ENCODE measurements around the gene RHO.

Gene RHO

GRCh38 chr3:129563850-129564535 is 35.6 kb downstream of the RHO start:
- no peak overlapping the region for H3K9ac ChIP-seq (ENCODE audit: low read depth, low read length, poor library complexity, severe bottlenecking)
- no peaks in the 10 kb centered on the region for H3K9me2 ChIP-seq (replicated peaks; ENCODE audit: low read depth, low read length)
- no peaks in the 10 kb centered on the region for H3K9me3 ChIP-seq (ENCODE audit: insufficient read depth, low read depth, low read length)
- no peak overlapping the region for H3K4me3 ChIP-seq (ENCODE audit: low read length, poor library complexity, severe bottlenecking)
- H2AFZ ChIP-seq (ENCODE audit: low read length), result no peak overlapping the region
- peaks cover 19% of the 10 kb centered on the region; the same call in 1 of the 2 replicates for H3K36me3 ChIP-seq (ENCODE audit: insufficient read depth, low read length)
- no peaks in the 10 kb centered on the region for H3F3A ChIP-seq (ENCODE audit: low read depth)
- H3K4me2 ChIP-seq (ENCODE audit: low read depth, low read length, poor library complexity, severe bottlenecking), result no peak overlapping the region
- H3K79me2 ChIP-seq (ENCODE audit: insufficient read depth, low read length), result no peaks in the 10 kb centered on the region
- peaks cover 5% of the 10 kb centered on the region for H3K4me1 ChIP-seq (ENCODE audit: insufficient read depth, low read length, poor library complexity, severe bottlenecking)
- H3K27me3 ChIP-seq (ENCODE audit: insufficient read depth, low read length, poor library complexity, severe bottlenecking), result no peaks in the 10 kb centered on the region
- H4K20me1 ChIP-seq (ENCODE audit: insufficient read depth, low read length, poor library complexity, severe bottlenecking), result no peaks in the 10 kb centered on the region
- TF ChIP-seq EZH2phosphoT487 (IDR thresholded peaks at IDR 0.05; ENCODE audit: borderline replicate concordance), result no peak
- TF ChIP-seq, protein P1, sequence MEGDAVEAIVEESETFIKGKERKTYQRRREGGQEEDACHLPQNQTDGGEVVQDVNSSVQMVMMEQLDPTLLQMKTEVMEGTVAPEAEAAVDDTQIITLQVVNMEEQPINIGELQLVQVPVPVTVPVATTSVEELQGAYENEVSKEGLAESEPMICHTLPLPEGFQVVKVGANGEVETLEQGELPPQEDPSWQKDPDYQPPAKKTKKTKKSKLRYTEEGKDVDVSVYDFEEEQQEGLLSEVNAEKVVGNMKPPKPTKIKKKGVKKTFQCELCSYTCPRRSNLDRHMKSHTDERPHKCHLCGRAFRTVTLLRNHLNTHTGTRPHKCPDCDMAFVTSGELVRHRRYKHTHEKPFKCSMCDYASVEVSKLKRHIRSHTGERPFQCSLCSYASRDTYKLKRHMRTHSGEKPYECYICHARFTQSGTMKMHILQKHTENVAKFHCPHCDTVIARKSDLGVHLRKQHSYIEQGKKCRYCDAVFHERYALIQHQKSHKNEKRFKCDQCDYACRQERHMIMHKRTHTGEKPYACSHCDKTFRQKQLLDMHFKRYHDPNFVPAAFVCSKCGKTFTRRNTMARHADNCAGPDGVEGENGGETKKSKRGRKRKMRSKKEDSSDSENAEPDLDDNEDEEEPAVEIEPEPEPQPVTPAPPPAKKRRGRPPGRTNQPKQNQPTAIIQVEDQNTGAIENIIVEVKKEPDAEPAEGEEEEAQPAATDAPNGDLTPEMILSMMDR (conservative IDR thresholded peaks at IDR 0.05; ENCODE audit: low read length), result no peak

DNA sequence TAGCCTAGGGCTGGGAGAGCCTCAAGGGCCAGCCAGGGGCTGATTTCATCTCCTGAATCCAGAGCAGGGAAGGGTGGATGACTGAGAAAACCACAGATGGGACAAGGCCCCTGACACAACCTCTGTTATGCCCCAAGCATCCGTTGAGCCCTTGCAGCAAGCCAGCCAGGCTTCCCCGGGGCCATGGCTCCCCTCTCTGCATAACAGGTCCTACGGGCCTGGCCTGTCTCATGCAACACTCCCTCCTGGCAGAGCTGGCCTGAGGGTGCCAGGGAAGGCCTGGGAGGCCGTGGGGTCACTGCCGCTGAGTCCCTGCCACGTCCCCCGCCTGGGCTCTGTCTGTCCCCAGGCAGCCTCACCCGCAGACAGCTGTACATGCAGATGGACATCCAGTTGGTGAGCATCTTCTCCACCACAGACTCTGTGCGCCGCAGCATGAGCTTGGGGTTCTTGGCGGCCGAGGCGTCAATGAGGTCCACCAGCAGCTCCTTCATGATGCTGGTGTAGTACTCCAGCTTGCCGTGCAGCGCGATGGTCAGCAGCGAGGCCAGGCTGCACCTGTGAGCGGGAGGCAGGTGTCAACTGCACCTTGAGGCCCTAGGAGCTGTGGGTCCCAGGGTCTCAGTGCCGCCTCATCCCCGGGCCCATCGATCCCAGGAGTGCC is 36.7 kb downstream of the RHO start:
- H3K36me3 ChIP-seq (ENCODE audit: insufficient read depth, low read length), result peaks cover 18% of the 10 kb centered on the region; the same call in 1 of the 2 replicates
- H3K4me1 ChIP-seq (ENCODE audit: insufficient read depth, low read length, poor library complexity, severe bottlenecking), result no peaks in the 10 kb centered on the region

GRCh38 chr3:129565902-129566301 is 37.5 kb downstream of the RHO start:
- H3K4me3 ChIP-seq (ENCODE audit: low read length, poor library complexity, severe bottlenecking), result no peak overlapping the region
- no peak overlapping the region for H3K9ac ChIP-seq (ENCODE audit: low read depth, low read length, poor library complexity, severe bottlenecking)
- H3K9me2 ChIP-seq (replicated peaks; ENCODE audit: low read depth, low read length), result no peaks in the 10 kb centered on the region
- no peaks in the 10 kb centered on the region for H3F3A ChIP-seq (ENCODE audit: low read depth)
- H3K4me2 ChIP-seq (ENCODE audit: low read depth, low read length, poor library complexity, severe bottlenecking), result no peak overlapping the region
- H3K36me3 ChIP-seq (ENCODE audit: insufficient read depth, low read length), result peaks cover 25% of the 10 kb centered on the region; the same call in 1 of the 2 replicates
- no peaks in the 10 kb centered on the region for H3K79me2 ChIP-seq (ENCODE audit: insufficient read depth, low read length)
- H3K27me3 ChIP-seq (ENCODE audit: insufficient read depth, low read length, poor library complexity, severe bottlenecking), result no peaks in the 10 kb centered on the region
- no peaks in the 10 kb centered on the region for H3K4me1 ChIP-seq (ENCODE audit: insufficient read depth, low read length, poor library complexity, severe bottlenecking)
- no peaks in the 10 kb centered on the region for H3K9me3 ChIP-seq (ENCODE audit: insufficient read depth, low read depth, low read length)
- no peaks in the 10 kb centered on the region for H4K20me1 ChIP-seq (ENCODE audit: insufficient read depth, low read length, poor library complexity, severe bottlenecking)
- TF ChIP-seq, protein P1 (conservative IDR thresholded peaks at IDR 0.05; ENCODE audit: low read length), result no peak
- TF ChIP-seq EZH2phosphoT487 (IDR thresholded peaks at IDR 0.05; ENCODE audit: borderline replicate concordance), result no peak
- H2AFZ ChIP-seq (ENCODE audit: low read length), result no peak overlapping the region

More for the DNA sequence above, 36.7 kb downstream of the RHO start:
- Histone ChIP-seq H3K9ac (ENCODE audit: low read depth, low read length, poor library complexity, severe bottlenecking) (no peak overlapping the region), H2AFZ (ENCODE audit: low read length) (no peak overlapping the region), H3K9me2 (replicated peaks; ENCODE audit: low read depth, low read length) (no peaks in the 10 kb centered on the region), H3K4me3 (ENCODE audit: low read length, poor library complexity, severe bottlenecking) (no peak overlapping the region), H3K79me2 (ENCODE audit: insufficient read depth, low read length) (no peaks in the 10 kb centered on the region), H3F3A (ENCODE audit: low read depth) (no peaks in the 10 kb centered on the region), H3K4me2 (ENCODE audit: low read depth, low read length, poor library complexity, severe bottlenecking) (no peak overlapping the region), H4K20me1 (ENCODE audit: insufficient read depth, low read length, poor library complexity, severe bottlenecking) (no peaks in the 10 kb centered on the region), H3K9me3 (ENCODE audit: insufficient read depth, low read depth, low read length) (no peaks in the 10 kb centered on the region), H3K27me3 (ENCODE audit: insufficient read depth, low read length, poor library complexity, severe bottlenecking) (no peaks in the 10 kb centered on the region)
- TF ChIP-seq, protein P1 (conservative IDR thresholded peaks at IDR 0.05; ENCODE audit: low read length), result no peak
- no peak for TF ChIP-seq EZH2phosphoT487 (IDR thresholded peaks at IDR 0.05; ENCODE audit: borderline replicate concordance)
